NCI-H774 (cell line): ENCODE results near the gene PRR14.
"Not testable (repeated sequence)": the region's sequence is repeated elsewhere in the genome, so short reads cannot be mapped to it uniquely, and the experiment has no call there.

Source experiments
- DNase-seq: peaks from one replicate; lab custom pipeline; 2025; lab: John Stamatoyannopoulos, UW

The PRR14 gene

DNA sequence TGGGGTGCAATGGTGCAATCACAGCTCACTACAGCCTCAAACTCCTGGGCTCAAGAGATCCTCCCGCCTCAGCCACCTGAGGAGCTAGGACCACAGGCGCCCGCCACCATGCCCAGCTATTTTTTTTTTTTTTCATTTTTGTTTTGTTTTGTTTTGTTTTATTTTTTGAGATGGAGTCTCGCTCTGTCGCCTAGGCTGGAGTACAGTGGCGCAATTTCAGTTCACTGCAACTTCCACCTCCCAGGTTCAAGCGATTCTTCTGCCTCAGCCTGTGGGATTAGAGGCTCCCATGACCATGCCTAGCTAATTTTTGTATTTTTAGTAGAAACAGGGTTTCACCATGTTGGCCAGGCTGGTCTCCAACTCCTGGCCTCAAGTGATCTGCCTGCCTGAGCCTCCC is 18.3 kb upstream of the PRR14 start:
- not testable (repeated sequence) for DNase-seq

- no peak for DNase-seq
These were observed 17.2 kb upstream of the PRR14 start for GRCh38 chr16:30633526-30633925.

DNA sequence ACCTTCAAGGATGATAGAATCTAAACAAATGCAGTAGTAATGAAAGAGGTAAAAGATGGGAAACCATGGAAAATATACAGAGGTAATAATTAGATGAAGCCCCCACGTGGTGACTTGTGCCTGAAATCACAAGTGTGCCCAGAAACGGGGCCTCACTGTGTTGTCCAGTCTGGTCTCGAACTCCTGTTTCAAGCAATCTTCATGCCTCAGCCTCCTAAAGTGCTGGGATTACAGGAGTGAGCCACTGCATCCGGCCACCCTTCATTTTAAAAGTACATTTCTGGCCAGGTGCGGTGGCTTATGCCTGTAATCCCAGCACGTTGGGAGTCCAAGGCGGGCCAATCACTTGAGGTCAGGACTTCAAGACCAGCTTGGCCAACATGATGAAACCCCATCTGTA is 14.2 kb upstream of the PRR14 start:
- no peak for DNase-seq

GRCh38 chr16:30637139-30637538 is 13.6 kb upstream of the PRR14 start:
- DNase-seq = not testable (repeated sequence)

GRCh38 chr16:30637944-30638343 is 12.8 kb upstream of the PRR14 start:
- DNase-seq = no peak

DNA sequence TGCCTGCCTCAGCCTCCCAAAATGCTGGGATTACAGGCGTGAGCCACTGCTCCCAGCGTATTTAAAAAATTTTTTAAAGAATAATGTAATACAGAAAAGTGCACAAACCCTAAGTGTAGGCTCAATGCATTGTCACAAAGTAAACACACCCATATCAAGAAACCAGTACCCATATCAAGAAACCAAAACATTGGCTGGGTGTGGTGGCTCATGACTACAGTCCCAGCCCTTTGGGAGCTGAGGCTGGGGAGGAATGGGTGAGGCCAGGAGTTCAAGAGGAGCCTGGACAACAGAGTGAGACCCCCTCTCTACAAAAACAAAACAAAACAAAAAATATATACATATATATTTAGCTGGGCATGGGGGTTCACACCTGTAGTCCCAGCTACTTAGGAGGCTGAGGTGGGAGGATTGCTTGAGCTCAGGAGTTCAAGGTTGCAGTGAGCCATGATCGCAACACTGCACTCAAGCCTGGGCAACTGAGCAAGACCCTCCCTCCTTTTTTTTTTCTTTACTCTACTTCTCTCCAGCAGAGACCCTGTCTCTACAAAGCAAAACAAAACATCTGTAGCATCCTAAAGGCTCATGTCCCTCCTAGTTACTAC is 9.3 kb upstream of the PRR14 start:
- no peak for DNase-seq

DNA sequence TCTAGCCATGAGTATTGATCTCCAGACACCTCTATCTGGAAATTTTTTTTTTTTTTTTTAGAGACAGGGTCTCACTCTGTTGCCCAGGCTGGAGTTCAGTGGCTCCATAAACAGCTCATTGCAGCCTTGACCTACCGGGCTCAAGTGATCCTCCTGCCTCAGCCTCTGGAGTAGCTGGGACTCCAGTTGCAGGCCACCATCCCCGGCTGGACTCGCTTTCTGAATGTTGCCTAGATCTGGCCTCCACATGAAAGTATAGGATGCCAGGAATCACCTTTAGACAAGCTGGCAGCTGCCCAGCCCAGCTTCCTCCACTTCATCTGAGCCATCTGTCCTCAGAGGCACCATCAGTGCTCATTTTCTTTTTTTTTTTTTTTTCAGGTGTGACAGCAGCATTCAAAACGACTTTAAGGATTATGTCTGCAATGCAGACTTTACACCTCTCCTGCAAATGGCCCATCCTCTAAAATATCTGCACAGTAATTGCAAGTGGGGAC is 6.4 kb upstream of the PRR14 start:
- no peak for DNase-seq

GRCh38 chr16:30645727-30646126 is 5.0 kb upstream of the PRR14 start:
- DNase-seq = no peak

GRCh38 chr16:30647274-30647571 is 3.5 kb upstream of the PRR14 start:
- DNase-seq = no peak

- no peak for DNase-seq
These were observed 913 bp upstream of the PRR14 start for GRCh38 chr16:30649725-30650368.

DNA sequence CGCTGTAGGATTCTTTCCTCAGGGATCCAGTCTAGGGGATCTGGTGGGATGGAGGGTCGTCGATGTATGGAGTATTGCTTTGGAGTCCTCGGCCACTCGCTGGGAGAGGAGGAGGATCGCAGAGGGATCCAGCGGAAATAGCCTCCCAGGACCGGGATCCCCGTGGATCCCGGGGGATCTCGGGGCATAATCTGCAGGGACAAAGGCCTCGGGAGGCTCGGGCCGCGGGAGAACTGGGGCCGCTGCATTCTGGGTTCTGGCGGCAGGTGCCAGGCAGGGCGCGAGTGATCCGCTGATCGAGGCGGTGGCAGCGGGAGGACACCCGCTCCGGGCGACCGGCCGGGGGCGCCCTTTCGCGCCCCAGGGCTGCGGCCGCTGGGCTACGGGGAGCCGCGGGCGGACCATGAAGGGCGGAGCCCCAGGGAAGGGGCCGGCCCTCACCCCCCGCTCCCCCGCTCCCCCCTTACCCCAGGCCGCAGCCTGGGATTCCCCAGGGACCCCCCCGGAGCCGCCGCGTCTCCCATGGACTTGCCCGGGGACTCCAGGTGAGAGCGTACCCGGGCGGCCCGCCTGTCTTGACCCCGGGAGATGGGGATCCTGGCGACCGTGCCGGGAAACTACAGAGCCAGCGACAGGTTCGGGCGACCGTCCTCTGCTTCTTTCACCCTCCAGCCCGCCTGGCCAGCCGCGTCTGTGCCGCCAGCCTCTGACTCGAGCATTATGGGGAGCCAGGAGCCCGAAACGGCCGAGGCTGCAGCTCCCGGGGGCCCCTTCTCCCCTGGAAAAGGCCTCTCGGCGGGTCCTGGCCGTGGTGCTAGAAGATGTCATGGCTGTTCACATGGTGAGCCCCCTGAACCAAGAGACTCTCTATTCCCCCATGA is 604 bp downstream of the PRR14 start:
- DNase-seq = peak; percentile 51

GRCh38 chr16:30652005-30652296 is 1.2 kb downstream of the PRR14 start:
- no peak for DNase-seq

DNA sequence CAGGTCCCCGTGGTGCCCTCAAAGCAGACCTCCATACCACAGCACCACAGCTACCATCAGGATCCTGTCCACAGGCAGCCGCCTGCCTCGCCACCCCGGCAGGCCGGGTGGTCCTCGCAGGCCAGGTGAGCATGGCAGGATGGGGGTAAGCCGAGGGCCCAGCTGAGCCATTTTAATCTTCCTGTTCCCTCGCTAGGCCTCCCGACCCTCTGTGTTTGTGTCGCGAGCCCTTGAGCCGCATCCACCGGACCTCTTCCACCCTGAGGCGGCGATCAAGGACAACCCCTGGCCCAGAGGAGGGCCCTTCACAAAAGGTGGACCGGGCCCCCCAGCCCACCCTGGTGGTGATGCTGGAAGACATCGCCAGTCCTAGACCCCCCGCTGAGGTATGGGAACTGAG is 2.0 kb downstream of the PRR14 start:
- DNase-seq = no peak

- DNase-seq = no peak
These were observed 4.1 kb downstream of the PRR14 start for GRCh38 chr16:30654856-30655255.

- no peak for DNase-seq
These were observed 5.1 kb downstream of the PRR14 start for GRCh38 chr16:30655815-30656347.

GRCh38 chr16:30656388-30656787 is 5.6 kb downstream of the PRR14 start:
- DNase-seq = no peak

DNA sequence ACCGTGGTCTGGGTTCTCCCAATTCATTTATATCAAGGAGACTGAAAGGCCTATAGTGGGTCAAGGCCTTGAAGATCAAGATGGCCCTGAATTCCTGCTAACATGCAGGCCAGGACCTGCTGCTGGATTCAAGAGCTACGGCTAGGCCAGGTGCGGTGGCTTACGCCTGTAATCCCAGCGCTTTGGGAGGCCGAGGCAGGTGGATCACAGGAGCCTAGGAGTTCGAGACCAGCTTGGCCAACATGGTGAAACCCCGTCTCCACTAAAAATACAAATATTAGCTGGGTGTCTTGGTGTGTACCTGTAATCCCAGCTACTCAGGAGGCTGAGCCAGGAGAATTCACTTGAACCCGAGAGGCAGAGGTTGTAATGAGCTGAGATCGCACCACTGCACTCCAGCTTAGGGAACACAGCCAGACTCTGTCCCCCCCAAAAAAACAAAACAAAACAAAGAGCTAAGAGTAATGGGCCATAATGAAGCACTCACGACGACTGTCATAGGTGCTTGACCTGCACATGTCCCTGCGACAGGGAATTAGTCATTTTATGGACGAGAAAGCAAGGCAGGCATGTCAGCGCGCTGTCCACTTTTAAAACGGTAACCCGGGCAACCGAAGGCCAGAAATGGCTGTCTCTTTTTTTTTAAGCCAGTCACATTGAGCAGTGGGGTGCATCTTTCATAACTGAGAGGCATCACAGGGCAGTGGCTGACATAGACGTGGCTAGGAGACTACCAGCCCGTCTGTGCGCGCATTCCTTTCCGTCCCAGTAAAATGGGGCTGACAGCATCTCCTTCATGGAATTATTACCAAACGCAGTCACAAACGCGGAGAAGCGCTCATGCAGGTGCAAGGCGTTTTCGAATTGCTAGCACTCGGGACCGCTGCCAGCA is 6.5 kb downstream of the PRR14 start:
- DNase-seq = peak; percentile 64

- peak; percentile 99 for DNase-seq
These were observed 7.3 kb downstream of the PRR14 start, which contains the start of gene FBRS for GRCh38 chr16:30657866-30658730. TSS of gene FBRS (plus strand) at chr16:30658431. CDS start at chr16:30659519, 1,088 bp downstream.

DNA sequence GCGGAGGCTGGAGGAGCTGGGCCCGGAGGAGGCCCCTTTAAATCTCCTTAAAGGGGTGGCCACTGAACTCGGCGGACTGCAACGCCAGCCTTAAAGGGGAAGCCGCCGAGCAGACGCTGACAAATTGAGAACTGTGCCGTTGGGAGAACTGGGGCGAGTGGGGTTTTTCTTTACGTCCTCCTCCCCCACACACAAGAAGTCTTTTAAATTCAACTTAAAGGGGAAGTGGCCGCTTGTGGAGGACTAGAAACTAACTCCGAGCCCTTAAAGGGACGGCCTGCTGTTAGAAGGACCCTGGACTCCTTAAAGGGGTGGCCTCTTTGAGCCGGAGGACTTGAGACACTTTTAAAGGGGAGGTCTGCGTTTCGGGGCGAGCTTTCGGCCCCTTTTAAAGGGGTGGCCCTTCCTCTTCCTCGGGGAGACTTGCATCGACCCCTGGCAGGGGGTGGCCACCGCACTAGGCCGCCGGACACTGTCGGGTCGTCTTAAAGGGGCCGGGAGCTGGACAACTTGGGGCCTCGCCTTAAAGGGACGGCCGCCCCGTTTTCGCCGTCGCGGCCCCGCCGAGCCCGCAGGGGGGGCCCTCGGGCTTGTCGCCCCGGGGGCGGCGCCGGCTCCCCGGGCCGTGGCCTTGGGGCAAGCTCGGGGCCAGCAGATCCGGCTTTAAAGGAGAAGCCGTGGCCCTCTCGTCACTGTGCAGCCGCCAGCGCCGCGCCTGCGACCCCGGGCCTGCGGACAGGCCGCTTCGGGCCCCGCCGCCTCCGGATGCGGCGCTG is 8.2 kb downstream of the PRR14 start:
- DNase-seq = peak; percentile 89
